HCT116 (cell line): Measurements from ENCODE around the gene IFT25. TPM values are rescaled to one million over a fixed set of nuclear protein-coding genes. Genes with fewer than 3 reads are reported as not detected.

Experiments used
- ATAC-seq: fragments of 200-7000 bp; cut with Tn5 transposase; 2 replicates; pipeline ENCODE4 v1.9.1; 2020; ENCODE audit warnings: mild to moderate bottlenecking, moderate library complexity
- BruUV-seq: library from RNA; stranded (reverse); fragments of 400-500 nt; replicated peaks from 2 replicates; lab custom pipeline; 2021; lab: Mats Ljungman, UMichigan
- CTCF ChIA-PET: fragments of 300-600 bp; sonication (Branson Sonifier 250); formaldehyde crosslinking; loops from one replicate; lab custom pipeline; 2021; ENCODE audit warnings: antibody characterized with exemption; lab: Charles Lee
- POLR2A ChIA-PET: fragments of 300-600, 350-600 bp; sonication (Branson Sonifier 250); formaldehyde crosslinking; loops from one replicate; lab custom pipeline; 2021; ENCODE audit warnings: antibody characterized with exemption; lab: Charles Lee
- RAD21 ChIA-PET, 2 experiments: fragments of 300-600 bp; sonication (Branson Sonifier 250); formaldehyde crosslinking; loops; one replicate each; lab custom pipeline; 2023; ENCODE audit warnings: low total read pairs in 2 of 2; ENCODE audit not compliant: uncharacterized antibody in 2 of 2, unreplicated experiment in 2 of 2, low non-redundant PET in 1 of 2; lab: Charles Lee
- DNase-seq: peaks from one replicate; pipeline ENCODE4 v3.0.0-alpha.2; 2010; ENCODE audit warnings: low read depth, low spot score
- H2AFZ ChIP-seq: fragments of 200-600 bp; shearing (Covaris generic), sonication (generic); 2 replicates; pipeline ENCODE4 v1.6.1; 2017; ENCODE audit warnings: low read depth, mixed run types, mixed read lengths, antibody characterized with exemption, low read length; ENCODE audit not compliant: poor library complexity, severe bottlenecking
- H3K27ac ChIP-seq: 2 replicates; pipeline ENCODE4 v1.5.1; 2012; ENCODE audit warnings: low read depth, low read length
- H3K27me3 ChIP-seq: fragments of 200-600 bp; sonication (generic); 2 replicates; pipeline ENCODE4 v1.6.1; 2016; ENCODE audit warnings: mixed run types, low read length, mixed read lengths; ENCODE audit not compliant: insufficient read depth
- H3K36me3 ChIP-seq, 2 experiments: fragments of 200-500 bp in 1 of 2; fragments of 200-600 bp in 1 of 2; sonication (Bioruptor generic) in 1 of 2; sonication (generic) in 1 of 2; 2 replicates each; pipeline versions ENCODE4 v1.5.1 to v1.6.1; 2014 to 2016; ENCODE audit warnings: low read length in 2 of 2, inconsistent platforms in 1 of 2, mixed read lengths in 1 of 2, mixed run types in 1 of 2; ENCODE audit not compliant: insufficient read depth in 2 of 2, control insufficient read depth in 1 of 2
- H3K4me1 ChIP-seq, 2 experiments: fragments of 200-600 bp in 1 of 2; sonication (generic) in 1 of 2; 2 replicates each; pipeline versions ENCODE4 v1.5.1 to v1.6.1; 2012 to 2017; ENCODE audit warnings: low read length in 2 of 2, inconsistent platforms in 1 of 2, mild to moderate bottlenecking in 1 of 2, mixed read lengths in 1 of 2, mixed run types in 1 of 2, moderate library complexity in 1 of 2; ENCODE audit not compliant: insufficient read depth in 2 of 2, control insufficient read depth in 1 of 2
- H3K4me2 ChIP-seq: fragments of 200-600 bp; sonication (generic); 2 replicates; pipeline ENCODE4 v1.6.1; 2017; ENCODE audit warnings: mixed run types, low read length, mixed read lengths
- H3K4me3 ChIP-seq, 2 experiments: fragments of 200-600 bp in 1 of 2; sonication (generic) in 1 of 2; replicated peaks in 1 of 2; 2 replicates each; pipeline ENCODE4 v1.5.1; 2011 to 2016; ENCODE audit warnings: low read length in 2 of 2, control low read depth in 1 of 2, low read depth in 1 of 2, mild to moderate bottlenecking in 1 of 2, mixed read lengths in 1 of 2, mixed run types in 1 of 2
- H3K79me2 ChIP-seq: fragments of 200-600 bp; sonication (generic); 2 replicates; pipeline ENCODE4 v1.6.1; 2017; ENCODE audit warnings: mild to moderate bottlenecking, mixed run types, low read length, moderate library complexity, mixed read lengths; ENCODE audit not compliant: insufficient read depth
- H3K9ac ChIP-seq: fragments of 200-600 bp; sonication (generic); 2 replicates; pipeline ENCODE4 v1.6.1; 2016; ENCODE audit warnings: low read length, mixed read lengths
- H3K9me2 ChIP-seq: fragments of 200-600 bp; sonication (generic), shearing (Covaris generic); 2 replicates; pipeline ENCODE4 v1.6.1; 2017; ENCODE audit warnings: mixed run types, mild to moderate bottlenecking, moderate library complexity; ENCODE audit not compliant: insufficient read depth
- H3K9me3 ChIP-seq, 2 experiments: fragments of 200-500 bp in 1 of 2; fragments of 200-600 bp in 1 of 2; sonication (Bioruptor generic) in 1 of 2; sonication (generic) in 1 of 2; 2 replicates each; pipeline ENCODE4 v1.6.1; 2014 to 2017; ENCODE audit warnings: low read length in 2 of 2, mixed read lengths in 2 of 2, inconsistent platforms in 1 of 2, low read depth in 1 of 2, mild to moderate bottlenecking in 1 of 2, mixed run types in 1 of 2, moderate library complexity in 1 of 2; ENCODE audit not compliant: control insufficient read depth in 1 of 2, insufficient read depth in 1 of 2
- H4K20me1 ChIP-seq: fragments of 200-600 bp; sonication (generic), shearing (Covaris generic); 2 replicates; pipeline ENCODE4 v1.6.1; 2017; ENCODE audit warnings: mixed run types, mild to moderate bottlenecking, moderate library complexity; ENCODE audit not compliant: insufficient read depth
- CEBPB ChIP-seq: IDR thresholded peaks from 2 replicates; pipeline ENCODE4 v1.6.1; 2012; ENCODE audit warnings: low read depth
- EGR1 ChIP-seq: IDR thresholded peaks from 2 replicates; pipeline ENCODE4 v1.6.1; 2012; ENCODE audit warnings: low read depth
- ELF1 ChIP-seq: IDR thresholded peaks from 2 replicates; pipeline ENCODE4 v1.6.1; 2012; ENCODE audit warnings: low read depth, borderline replicate concordance
- JUND ChIP-seq: IDR thresholded peaks from 2 replicates; pipeline ENCODE4 v1.6.1; 2012
- MAX ChIP-seq: IDR thresholded peaks from 2 replicates; pipeline ENCODE4 v1.6.1; 2012
- SIN3A ChIP-seq: IDR thresholded peaks from 2 replicates; pipeline ENCODE4 v1.6.1; 2012; ENCODE audit warnings: low read depth
- SP1 ChIP-seq: IDR thresholded peaks from 2 replicates; pipeline ENCODE4 v1.6.1; 2012; ENCODE audit warnings: low read depth
- SRF ChIP-seq: IDR thresholded peaks from 2 replicates; pipeline ENCODE4 v1.6.1; 2012; ENCODE audit warnings: low read depth
- YY1 ChIP-seq: IDR thresholded peaks from 2 replicates; pipeline ENCODE4 v1.6.1; 2011; ENCODE audit warnings: low read length, low read depth, moderate library complexity, mild to moderate bottlenecking; ENCODE audit not compliant: insufficient replicate concordance; ENCODE audit errors: extremely low read depth
- ZNF274 ChIP-seq: fragments of 200-500 bp; sonication (Bioruptor generic); IDR thresholded peaks from 2 replicates; pipeline ENCODE4 v1.6.1; 2014; ENCODE audit warnings: mild to moderate bottlenecking, low read depth, low read length, inconsistent platforms
- intact Hi-C: fragments of 100-400 bp; cut with micrococcal nuclease; formaldehyde crosslinking; loops from 2 replicates; pipeline ENCODE4 v1.10.0; 2022
- total RNA-seq: library from RNA; stranded (reverse); gene quantifications from one replicate; pipeline ENCODE4 v1.2.1, GENCODE V29; 2021; ENCODE audit not compliant: unreplicated experiment
- TF ChIP-seq, protein P1 (sequence below), 3 experiments: fragments of 200-600 bp in 1 of 3; sonication (generic) in 1 of 3; IDR thresholded peaks in 2 of 3; conservative IDR thresholded peaks in 1 of 3; 2 replicates each; pipeline ENCODE4 v1.5.1; 2012 to 2017; ENCODE audit warnings: low read depth in 2 of 3, low read length in 2 of 3, antibody characterized with exemption in 1 of 3, borderline replicate concordance in 1 of 3, control low read depth in 1 of 3, mild to moderate bottlenecking in 1 of 3, mixed read lengths in 1 of 3, mixed run types in 1 of 3, moderate library complexity in 1 of 3; ENCODE audit not compliant: insufficient read depth in 1 of 3

The IFT25 gene
- total RNA-seq, 1 experiment from 2014 or later, result 45.1 TPM

- Histone ChIP-seq H3K9me3 (no peaks in the 10 kb centered on the region), H3K27ac (no peak overlapping the region), H3K4me1 (peaks cover 0 to 4% of the 10 kb centered on the region in 2 experiments; a peak in 1 of 4 replicates), H3K27me3 (no peaks in the 10 kb centered on the region), H3K36me3 (no peaks in the 10 kb centered on the region), H4K20me1 (no peaks in the 10 kb centered on the region), H3K4me2 (no peak overlapping the region), H2AFZ (no peak overlapping the region), H3K9me2 (no peaks in the 10 kb centered on the region), H3K4me3 (no peak overlapping the region), H3K79me2 (no peaks in the 10 kb centered on the region), H3K9ac (no peak overlapping the region)
- no TSS peak for BruUV-seq
- TF ChIP-seq YY1, result no peak
- TF ChIP-seq ELF1, result no peak
- no peak for TF ChIP-seq SP1
- no peak for TF ChIP-seq MAX
- TF ChIP-seq SRF, result no peak
- no peak for TF ChIP-seq EGR1
- TF ChIP-seq CEBPB, result no peak
- no peak for TF ChIP-seq SIN3A
- no peak for TF ChIP-seq ZNF274
- TF ChIP-seq, protein P1, sequence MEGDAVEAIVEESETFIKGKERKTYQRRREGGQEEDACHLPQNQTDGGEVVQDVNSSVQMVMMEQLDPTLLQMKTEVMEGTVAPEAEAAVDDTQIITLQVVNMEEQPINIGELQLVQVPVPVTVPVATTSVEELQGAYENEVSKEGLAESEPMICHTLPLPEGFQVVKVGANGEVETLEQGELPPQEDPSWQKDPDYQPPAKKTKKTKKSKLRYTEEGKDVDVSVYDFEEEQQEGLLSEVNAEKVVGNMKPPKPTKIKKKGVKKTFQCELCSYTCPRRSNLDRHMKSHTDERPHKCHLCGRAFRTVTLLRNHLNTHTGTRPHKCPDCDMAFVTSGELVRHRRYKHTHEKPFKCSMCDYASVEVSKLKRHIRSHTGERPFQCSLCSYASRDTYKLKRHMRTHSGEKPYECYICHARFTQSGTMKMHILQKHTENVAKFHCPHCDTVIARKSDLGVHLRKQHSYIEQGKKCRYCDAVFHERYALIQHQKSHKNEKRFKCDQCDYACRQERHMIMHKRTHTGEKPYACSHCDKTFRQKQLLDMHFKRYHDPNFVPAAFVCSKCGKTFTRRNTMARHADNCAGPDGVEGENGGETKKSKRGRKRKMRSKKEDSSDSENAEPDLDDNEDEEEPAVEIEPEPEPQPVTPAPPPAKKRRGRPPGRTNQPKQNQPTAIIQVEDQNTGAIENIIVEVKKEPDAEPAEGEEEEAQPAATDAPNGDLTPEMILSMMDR (IDR thresholded peaks at IDR 0.05 in 2 of 3, conservative IDR thresholded peaks at IDR 0.05 in 1 of 3; ENCODE audit: borderline replicate concordance in 1 of 3, insufficient read depth in 1 of 3, low read depth in 2 of 3, low read length in 2 of 3), result no peak
- TF ChIP-seq JUND, result no peak
- DNase-seq, result no peak
- POLR2A ChIA-PET, result no interaction called here
- no peak for ATAC-seq
- intact Hi-C loops, result no loop called here
- CTCF ChIA-PET, result no interaction called here
- RAD21 ChIA-PET, result no interaction called here
Measured at GRCh38 chr1:53905509-53905908, 40.0 kb downstream of the IFT25 start.
